GM06990 (cell line): Measurements from ENCODE around the gene NTRK3.

Source experiments
- DNase-seq: peaks from one replicate; pipeline ENCODE4 v3.0.0-alpha.2; 2011; ENCODE audit not compliant: insufficient read length; ENCODE audit errors: extremely low read depth
- H3K27me3 ChIP-seq: replicated peaks from 2 replicates; pipeline ENCODE4 v1.6.0; 2011; ENCODE audit warnings: low read length; ENCODE audit not compliant: control insufficient read depth, insufficient read depth
- H3K36me3 ChIP-seq: 2 replicates; pipeline ENCODE4 v1.5.1; 2011; ENCODE audit warnings: low read length; ENCODE audit not compliant: control insufficient read depth, insufficient read depth
- H3K4me3 ChIP-seq: replicated peaks from 2 replicates; pipeline ENCODE4 v1.5.1; 2011; ENCODE audit warnings: low read depth, mild to moderate bottlenecking, control low read depth, low read length
- TF ChIP-seq, protein P1 (sequence below): IDR thresholded peaks from 2 replicates; pipeline ENCODE4 v1.5.1; 2011; ENCODE audit warnings: low read length, control low read depth, mild to moderate bottlenecking, inconsistent platforms; ENCODE audit not compliant: insufficient read depth, poor library complexity, severe bottlenecking

The NTRK3 gene

GRCh38 chr15:88267720-88268119, 11.2 kb upstream of the NTRK3 start:
- H3K27me3 ChIP-seq, result no peaks in the 10 kb centered on the region; the same call in 1 of the 2 replicates
- no peaks in the 10 kb centered on the region for H3K36me3 ChIP-seq
- TF ChIP-seq, protein P1, sequence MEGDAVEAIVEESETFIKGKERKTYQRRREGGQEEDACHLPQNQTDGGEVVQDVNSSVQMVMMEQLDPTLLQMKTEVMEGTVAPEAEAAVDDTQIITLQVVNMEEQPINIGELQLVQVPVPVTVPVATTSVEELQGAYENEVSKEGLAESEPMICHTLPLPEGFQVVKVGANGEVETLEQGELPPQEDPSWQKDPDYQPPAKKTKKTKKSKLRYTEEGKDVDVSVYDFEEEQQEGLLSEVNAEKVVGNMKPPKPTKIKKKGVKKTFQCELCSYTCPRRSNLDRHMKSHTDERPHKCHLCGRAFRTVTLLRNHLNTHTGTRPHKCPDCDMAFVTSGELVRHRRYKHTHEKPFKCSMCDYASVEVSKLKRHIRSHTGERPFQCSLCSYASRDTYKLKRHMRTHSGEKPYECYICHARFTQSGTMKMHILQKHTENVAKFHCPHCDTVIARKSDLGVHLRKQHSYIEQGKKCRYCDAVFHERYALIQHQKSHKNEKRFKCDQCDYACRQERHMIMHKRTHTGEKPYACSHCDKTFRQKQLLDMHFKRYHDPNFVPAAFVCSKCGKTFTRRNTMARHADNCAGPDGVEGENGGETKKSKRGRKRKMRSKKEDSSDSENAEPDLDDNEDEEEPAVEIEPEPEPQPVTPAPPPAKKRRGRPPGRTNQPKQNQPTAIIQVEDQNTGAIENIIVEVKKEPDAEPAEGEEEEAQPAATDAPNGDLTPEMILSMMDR, result no peak
- DNase-seq, result no peak
- H3K4me3 ChIP-seq, result no peak overlapping the region

DNA sequence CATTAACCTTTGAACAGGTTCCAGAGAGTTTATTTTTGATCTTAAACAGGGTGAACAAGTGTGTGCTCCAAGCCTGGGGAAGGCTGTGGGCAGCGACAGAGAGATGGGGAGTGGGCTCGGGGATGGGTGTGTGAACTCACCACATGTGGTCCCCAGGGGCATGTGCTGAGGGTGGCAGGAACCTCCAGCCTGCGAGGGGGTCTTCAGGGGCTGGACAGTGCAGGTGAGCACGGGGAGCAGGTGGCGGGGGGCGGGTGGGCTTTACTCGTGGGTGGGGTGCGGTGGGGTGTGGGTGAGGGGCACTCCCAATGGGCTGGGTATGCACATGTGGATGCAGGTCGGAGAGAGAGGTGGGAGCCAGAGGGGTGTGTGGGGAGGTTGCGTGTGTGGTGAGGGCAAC, 9.6 kb upstream of the NTRK3 start:
- no peaks in the 10 kb centered on the region for H3K36me3 ChIP-seq
- DNase-seq, result no peak
- no peaks in the 10 kb centered on the region; the same call in 1 of the 2 replicates for H3K27me3 ChIP-seq
- no peak overlapping the region for H3K4me3 ChIP-seq
- TF ChIP-seq, protein P1, result no peak

DNA sequence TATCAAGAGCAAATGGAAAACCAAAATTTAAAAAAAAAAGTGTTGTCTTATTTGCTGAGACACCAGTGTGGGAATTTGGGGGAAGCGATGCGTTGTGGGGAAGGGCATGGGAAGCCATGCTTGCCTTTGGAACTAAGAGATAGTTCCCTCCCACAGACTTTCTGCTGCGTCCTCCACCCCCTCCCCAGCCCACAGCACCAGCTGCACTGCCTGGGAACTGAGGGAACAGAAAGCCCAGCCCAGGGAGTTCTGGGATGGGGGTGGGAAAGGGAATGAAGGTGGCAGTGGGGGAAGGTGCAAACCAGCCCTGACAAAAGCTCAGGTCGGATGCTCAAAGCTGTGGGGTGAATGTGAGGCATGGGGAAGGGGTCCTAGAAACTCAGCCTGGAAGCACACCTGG, 8.1 kb upstream of the NTRK3 start:
- no peaks in the 10 kb centered on the region for H3K27me3 ChIP-seq
- TF ChIP-seq, protein P1, result no peak
- no peak for DNase-seq
- H3K36me3 ChIP-seq, result no peaks in the 10 kb centered on the region
- H3K4me3 ChIP-seq, result no peak overlapping the region

DNA sequence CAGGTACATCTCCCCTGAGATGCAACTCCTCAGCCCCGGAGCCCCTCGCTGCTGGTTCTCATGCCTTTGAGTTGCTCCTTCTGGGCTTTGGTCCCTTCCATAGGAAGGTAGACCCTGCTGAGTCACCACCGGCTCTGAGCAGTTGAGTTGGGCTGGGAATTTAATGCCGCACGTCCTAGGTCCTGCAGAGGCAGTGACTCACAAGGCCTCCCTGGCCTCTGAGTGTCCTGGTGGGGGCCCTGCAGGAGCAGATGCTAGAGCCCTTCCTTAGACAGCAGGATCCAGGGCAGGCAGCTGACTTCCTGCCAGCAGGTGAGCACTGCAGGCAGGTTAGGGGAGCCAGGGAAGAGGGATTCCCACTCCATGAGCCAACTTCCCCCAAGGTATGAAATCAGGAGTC, 5.5 kb upstream of the NTRK3 start:
- TF ChIP-seq, protein P1, result no peak
- DNase-seq, result no peak

GRCh38 chr15:88258093-88258641, 1.6 kb upstream of the NTRK3 start:
- H3K27me3 ChIP-seq, result peaks cover 4% of the 10 kb centered on the region
- no peaks in the 10 kb centered on the region for H3K36me3 ChIP-seq
- TF ChIP-seq, protein P1, result peak; percentile 40
- DNase-seq, result no peak
- H3K4me3 ChIP-seq, result no peak overlapping the region

More for the DNA sequence above, 5.5 kb upstream of the NTRK3 start:
- peaks cover 1% of the 10 kb centered on the region for H3K27me3 ChIP-seq
- no peak overlapping the region for H3K4me3 ChIP-seq
- no peaks in the 10 kb centered on the region for H3K36me3 ChIP-seq
